HG03108 (cell line): ENCODE results near the gene CTNNA1.

ENCODE experiments used
- ATAC-seq: cut with Tn5 transposase; IDR thresholded peaks from one replicate; pipeline ENCODE4 v1.9.1; 2021; ENCODE audit warnings: moderate library complexity; ENCODE audit not compliant: unreplicated experiment

CTNNA1 gene

DNA sequence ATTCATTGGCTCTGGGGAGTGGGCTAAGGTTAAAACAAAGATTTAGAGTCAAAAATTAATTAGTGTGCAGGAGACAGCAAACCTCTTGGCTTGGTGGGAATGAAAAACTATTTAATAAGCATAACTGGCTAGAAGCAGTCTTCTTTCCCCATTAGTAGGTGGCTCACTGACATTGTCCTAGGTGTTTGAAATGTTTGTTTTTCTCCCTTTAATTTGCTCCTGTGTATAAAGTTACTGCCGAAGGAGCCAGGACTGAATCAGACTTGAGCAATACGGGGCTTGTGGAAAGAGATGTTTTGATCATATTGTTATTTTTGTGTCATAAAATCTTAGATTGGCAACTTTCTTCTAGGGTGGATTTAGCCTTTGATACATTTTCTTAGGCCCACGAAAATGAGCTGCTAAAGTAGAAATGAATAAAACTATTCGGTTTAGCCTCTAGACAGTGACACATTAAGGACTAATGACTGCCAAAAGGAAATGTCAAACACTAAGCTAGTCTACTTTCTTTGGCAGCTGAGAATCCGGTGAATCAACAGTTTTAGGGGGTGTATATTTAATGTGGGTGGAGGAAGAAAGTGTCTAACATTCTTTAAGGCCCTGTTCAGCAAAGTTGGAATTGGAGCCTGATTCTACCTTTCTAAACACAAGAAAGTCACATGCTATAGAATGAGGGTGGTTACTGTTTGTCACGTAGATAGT is 91.7 kb downstream of the CTNNA1 start:
- ATAC-seq, result no peak

DNA sequence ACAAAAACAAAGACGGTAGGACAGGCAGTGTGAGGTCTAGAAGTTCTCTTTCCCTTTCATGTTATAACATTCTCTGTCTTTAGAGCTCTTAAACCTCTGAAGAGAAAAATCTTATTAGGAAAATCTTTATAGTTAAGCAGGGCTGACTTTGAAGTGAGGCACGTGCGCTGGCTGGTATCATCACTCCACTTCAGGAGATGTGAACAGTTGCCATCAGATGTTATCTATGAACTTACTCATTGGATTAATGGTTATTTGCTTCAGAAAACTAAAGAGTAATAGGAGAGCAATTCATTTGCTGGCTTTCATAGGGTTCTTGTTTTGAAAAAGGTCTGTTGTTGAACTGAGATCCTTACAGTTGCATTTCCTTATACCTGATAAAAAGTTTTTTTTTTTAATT is 96.2 kb downstream of the CTNNA1 start:
- ATAC-seq, result no peak

DNA sequence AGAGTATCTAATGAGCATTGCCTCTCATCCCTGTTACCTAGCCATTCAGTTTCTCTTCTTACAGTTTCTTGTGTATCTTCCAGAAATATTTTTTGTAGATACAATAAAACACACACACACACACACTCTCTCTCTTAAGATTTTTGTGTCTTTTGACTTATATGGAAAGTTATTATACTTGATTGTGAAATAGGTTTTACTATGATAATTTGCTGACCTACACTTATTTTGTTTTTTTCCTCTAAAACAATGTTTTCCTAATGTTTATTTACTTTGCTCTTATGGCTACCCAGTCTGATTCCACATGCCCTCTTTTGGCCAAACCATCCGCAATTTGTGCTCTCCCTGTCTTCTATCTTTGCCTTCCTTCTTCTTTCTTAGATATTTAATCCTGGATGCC is 96.7 kb downstream of the CTNNA1 start:
- ATAC-seq, result no peak

DNA sequence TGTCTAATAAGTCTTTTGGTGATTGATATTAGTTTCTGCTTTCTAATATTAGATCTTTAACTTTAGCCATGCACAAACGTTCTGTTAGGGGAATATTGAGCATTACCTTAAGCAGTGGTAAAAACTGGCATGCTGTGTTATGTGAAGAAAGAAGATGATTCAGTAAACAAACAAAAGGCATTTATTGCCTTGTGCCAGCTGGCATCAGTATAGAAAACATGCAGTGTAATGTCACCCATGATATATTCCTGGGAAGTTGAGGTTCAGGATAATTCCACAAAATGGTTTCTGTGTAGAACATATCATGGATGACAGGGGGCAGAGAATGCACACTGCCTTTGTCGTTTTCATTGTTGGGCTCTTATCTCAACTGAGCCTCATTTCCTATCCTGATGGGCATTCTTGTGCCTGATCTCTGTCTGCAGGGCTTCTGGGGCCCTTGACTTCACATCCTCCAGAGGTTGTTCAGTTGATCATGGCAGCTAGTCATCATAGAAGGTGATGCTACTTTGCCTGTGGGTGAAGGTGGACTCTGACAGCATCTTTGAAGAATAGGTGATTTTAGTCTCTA is 97.7 kb downstream of the CTNNA1 start:
- no peak for ATAC-seq

DNA sequence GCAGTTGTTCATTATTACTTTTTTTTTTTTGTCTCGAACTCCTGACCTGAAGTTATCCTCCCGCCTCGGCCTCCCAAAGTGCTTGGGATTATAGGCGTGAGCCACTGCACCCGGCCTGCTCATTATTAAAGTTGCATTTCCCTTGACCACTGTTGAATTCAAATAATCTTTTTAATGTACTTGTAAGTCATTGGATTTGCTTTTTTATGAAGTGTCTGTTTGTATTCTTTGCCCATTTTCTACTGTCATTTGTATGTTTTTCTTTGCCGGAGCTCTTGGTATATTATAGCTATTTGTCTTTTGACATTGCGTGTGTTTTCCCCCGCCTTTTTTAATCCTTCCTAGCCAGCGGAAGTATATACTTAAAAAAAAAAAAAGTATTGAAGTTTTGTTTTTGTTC is 99.9 kb downstream of the CTNNA1 start:
- ATAC-seq, result no peak

DNA sequence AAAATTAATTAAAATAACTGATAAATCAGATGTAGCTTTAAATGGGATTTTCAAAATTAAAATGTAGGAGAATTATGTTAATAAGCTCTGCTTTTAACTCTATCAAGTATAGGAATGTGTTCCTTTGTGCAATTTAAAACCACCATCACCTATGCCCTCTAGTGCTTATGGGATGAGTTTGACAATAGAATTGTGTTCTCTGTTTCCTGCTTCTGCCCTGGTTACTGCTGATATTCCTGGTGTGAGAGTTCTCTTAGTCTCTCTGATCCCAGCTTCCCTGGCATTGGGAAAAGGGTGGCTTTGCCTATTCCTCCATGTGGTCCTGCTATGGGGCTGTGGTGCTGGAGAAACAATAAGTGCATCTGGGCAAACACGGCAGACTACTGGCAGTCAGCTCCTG is 113.8 kb downstream of the CTNNA1 start:
- ATAC-seq, result no peak

DNA sequence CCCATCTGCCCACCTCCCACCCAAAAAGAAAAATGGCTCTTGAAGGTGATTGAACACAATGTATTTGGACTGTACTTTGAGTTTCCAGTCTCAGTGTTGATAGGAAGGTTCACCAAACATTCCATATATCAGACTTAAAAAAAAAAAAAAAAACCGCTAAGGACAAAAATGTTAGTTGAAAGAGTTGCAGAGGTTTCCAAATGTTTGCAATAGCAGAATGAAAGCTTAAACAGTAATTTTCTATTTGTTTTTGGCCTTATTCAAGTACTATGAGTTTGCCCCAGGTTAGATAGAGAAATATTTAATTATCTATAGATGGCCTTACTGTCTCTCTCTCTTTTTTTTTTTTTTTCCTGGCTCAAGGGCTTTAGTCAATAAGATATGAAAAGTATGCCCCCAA is 115.8 kb downstream of the CTNNA1 start:
- ATAC-seq, result no peak

DNA sequence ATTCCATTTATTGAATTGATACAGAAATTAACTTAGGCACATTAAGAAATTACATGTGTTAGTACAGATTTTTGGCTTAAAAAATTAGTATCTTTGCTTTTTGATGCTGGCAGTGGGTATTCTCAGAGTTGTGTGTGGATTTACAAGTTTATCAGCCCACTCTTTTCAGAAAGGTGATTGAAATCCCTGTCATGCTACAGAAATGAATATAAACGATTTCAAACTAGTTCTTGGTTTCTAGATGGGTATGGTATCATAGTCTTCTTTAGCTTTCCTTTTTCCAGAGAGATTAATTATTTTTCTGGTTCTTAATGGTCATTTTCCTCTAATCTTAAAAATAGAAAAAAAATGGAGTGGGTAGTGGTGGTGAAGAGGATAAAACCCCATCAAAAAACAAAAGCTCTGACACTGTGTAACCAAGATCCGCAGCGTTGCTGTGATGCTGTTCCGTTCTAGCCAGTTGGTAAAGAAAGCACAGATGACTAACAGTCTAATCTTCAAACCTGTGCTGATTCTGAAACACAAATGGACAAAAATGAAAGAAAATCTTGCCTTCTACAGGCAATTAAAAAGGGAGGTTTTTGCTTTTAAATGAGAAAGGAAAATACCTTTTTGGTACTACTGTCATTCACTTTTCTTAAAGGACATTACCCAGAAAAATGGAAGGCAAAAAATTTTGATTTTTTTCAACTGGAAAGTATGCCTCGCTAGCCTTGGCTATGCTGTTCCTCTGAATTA is 116.7 kb downstream of the CTNNA1 start:
- ATAC-seq, result no peak

DNA sequence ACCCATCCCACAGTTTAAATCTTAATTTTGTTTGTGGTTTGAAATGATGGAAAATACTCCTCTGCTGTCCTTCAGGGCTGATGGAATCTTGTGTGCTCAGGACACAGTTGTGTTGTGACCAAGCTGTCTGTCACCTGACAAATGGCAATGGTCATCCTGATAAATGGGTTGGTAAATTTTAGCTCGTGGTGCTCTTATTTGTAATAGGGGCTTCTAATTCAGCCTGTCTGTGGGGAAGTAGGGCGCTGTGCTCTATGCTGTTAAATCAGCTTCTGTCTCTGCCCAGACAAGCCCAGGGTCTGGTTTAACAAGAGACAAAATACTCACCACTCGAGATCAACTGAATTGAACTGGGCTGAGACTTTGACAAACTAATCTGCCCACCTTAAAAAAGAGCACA is 117.4 kb downstream of the CTNNA1 start:
- no peak for ATAC-seq

DNA sequence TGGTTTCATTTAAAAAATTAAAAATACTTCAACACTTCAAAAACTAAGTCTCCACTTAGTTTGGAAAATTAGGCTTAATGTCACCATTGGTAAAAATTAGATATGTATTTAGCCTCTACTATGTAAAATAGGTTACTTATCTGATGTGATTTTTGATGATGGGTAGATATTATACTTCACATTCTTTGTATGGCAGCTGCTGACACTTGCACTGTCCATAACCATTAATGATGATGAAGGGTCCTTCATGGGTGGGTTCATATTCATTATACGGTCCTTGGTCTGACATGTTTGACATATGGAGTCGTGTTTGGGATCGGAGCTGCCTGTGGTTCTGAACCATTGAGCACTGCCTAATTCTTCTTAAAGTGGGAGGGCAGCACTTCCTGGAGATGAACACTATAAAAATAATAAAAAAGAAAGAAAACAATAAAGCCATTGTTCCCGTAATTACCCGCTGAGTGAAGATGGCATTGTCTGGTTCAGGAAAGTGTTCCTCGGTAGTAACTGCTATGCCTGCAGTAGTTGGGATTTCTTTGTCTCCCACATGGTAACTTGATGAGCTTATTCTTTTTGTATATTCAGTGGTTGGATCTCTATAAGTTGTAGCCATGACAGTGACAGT is 119.7 kb downstream of the CTNNA1 start:
- ATAC-seq, result no peak

DNA sequence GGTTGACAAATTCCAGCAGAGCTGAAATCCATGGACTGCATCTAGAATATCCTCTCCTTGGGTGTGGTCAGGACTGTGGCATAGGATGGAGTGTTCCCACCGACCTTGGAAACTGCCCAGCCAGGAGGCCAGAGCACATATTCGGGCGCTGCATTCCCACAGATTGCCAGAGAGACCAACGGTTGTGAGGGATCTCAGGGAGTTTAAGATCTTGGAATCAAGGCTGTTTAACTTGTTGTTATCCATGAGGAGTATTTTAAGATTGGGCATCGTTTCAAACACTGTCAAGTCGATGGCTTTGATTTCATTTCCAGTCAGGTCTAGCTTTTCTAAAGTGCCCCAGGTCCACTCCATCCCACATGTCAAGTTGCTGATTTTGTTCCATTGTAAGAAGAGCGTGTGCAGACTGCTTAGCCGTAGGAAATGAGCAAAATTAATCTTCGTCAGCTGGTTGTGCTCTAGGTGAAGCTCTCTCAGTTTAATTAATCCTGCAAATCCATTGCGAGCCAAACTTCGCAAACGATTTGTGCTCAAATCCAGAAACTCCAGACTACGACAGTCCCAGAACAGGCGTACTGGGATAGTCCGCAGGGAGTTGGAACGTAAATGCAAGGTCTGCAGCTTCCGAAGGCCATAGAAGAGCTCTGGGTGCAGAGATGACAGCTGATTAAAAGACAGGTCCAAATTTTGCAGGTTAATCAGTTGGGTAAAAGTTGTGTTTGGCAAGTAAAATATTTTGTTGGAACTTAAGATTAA is 120.4 kb downstream of the CTNNA1 start:
- no peak for ATAC-seq

DNA sequence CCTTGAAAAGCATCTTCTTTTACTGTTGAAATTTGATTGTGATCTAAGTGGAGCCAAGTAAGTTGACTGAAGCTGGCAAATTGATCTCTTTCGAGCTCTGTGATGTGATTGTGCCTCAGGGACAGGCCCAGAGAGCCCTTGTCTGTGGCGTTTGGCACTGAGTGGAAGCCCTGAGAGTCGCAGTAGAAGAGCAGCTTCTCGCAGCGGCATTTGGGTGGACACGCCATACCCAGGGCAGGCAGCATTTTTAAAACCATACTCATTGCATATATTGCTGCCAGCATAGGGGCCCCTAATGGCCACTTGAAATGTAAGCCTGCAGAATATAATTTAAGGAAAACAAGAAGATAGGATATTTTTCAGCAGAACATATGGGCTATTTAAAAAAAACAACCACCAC is 121.0 kb downstream of the CTNNA1 start:
- ATAC-seq, result no peak

DNA sequence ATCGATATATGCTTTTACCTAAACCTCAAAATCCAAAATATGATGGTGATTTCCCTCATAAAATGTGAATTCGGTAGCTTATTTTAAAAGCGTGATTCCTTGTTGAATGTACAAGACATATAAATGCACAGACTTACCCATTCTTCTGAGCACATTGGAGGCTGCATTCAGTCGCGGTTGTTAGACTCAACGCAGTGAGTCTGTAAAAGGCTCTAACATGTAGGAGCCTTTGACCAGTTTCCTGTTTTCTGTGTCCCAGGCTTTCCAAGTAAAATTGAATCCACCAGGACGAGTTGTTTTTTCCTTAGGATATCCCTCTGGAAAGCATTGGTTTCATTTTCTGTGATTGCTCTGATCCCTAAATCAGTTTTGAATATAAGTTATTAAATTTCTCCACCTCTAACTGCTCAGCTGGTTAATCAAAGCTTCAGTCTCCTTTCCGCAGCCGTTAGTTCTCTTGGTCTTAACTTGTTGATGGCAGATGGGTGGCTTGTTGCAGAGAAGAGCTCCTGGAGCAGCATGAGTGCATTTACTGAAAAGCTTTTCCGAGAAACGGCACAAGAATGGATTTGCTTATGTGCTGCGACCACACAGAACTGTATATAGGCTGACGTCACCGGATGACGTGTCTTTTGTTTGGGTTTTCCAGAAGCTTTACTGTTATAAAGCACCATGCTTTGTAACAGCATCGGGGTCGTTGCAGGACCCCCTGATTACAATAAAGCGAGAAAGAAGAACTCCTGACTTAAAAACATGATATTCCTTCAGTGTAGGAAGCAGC is 121.7 kb downstream of the CTNNA1 start, which contains the start of gene LRRTM2:
TSS of gene LRRTM2 (minus strand) at position 565 of the 781 bp plus-strand sequence. CDS start at position 141, 424 bp downstream.
- ATAC-seq, result no peak

DNA sequence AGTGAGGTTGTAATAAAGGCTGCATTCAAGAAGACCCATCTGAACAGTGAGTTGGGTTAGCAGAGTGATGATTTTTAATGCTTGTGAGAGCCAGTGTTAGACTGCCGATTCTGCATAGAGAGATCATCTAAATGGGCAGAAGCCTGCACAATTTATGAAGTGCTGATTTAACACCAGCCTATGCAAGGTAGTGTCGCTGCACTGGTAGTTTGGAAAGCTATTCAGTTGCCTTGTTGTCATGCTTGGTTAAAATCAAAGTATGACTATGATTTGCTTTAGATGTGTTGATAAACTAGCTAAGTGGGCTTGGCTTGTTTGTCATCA is 122.3 kb downstream of the CTNNA1 start:
- no peak for ATAC-seq

DNA sequence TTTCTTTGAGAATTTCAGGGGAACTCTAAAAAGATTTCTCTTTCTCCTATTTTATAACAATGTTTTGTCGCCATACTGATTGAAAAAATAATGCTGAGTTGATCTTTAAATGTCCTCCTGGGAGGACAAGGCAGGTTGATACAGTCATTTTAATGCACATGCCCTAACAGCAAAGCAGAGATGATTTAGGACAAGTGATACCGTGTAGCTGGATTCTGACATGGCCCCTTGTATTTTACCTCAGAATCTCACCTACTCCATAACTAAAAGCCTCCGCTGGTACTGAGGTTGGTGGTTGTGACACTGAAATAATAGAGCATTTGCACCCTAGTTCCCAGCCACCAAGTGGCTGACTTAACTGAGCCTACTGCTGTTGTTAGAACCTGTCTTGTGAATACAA is 122.7 kb downstream of the CTNNA1 start:
- ATAC-seq, result no peak

DNA sequence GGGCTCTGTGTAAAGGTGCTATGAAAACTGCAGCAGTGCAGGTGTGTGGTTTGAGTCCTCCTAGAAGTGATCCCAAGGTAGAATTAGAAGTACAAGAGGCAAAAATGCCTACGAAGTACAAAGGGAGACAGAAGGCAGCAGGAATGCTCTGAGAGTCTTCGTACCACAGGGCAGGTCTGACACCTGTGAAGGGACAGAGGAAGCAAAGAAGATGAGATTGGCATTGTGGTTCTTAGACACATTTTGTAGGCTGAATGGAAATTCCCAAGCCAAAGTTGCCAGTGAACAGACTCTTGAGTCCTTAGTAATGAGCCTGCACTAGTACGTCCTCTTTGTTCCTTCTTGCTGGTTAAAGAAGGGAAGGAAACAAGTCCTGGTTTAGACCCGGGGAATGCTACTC is 123.6 kb downstream of the CTNNA1 start:
- ATAC-seq, result no peak

DNA sequence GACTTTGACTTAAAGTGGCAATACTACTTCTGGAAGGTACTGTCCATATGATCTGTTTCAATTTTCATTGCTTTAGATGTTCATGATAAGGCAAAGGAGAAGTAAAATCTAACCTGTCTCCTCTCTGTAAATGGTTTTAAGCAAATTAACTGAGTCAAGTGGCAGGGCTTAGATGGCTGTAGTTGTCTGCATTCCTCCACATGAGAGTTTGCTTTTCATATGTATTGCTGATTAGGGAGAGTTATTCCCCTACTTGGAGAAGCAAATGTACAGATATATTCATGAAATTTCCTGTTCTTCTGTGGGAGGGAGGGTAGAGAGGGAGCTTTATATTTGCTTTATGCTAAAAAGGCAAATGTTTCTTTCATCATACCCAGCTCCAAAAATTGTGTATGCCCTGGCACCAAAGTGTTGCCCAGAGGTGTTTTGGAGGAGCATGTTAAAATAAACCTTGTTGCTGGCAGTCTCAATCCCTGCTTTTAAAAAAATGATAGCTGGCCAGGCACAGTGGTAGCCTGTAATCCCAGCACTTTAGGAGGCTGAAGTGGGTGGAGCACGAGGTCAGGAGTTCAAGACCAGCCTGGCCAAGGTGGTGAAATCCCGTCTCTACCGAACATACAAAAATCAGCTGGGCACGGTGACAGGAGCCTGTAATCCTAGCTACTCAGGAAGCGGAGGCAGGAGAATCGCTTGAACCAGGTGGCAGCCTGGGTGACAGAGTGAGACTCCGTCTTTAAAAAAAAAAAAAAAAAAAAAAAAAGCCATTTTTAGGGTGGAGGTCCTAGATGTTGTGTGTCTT is 125.4 kb downstream of the CTNNA1 start:
- no peak for ATAC-seq

DNA sequence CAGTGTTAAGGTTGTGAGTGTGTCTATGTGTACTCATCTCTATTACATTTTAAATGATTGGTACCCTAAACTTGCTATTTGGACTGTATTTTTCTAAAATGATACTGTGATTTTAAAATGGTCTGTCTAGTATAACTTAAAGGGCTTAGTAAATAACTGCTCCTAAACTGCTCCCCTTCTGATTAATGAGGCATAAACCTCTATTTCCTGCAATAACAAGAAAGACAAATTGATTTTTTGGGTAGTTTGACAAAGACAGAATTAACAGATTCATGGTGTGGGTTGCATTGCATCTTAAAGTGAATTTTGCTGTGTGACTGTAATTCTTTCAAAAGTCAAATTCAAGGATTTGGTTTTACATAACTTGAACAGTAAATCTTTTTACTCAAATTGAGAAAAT is 130.0 kb downstream of the CTNNA1 start:
- no peak for ATAC-seq

DNA sequence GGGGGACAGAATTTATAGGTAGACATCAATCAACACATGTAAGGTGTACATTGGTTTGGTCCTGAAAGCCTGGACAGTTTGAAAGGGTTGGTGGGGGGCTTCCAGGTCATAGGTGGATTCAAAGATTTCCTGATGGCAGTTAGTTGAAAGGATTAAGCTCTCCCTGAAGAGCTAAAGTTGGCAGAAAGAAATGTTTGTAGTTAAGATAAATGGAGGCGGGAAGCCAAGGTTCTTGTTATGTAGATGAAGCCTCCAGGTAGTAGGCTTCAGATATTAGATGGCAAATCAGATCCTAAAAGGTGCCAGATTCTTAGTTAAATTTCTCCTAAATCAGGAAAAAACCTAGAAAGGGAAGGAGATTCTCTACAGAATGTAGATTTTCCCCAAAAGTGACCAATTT is 130.9 kb downstream of the CTNNA1 start:
- no peak for ATAC-seq

DNA sequence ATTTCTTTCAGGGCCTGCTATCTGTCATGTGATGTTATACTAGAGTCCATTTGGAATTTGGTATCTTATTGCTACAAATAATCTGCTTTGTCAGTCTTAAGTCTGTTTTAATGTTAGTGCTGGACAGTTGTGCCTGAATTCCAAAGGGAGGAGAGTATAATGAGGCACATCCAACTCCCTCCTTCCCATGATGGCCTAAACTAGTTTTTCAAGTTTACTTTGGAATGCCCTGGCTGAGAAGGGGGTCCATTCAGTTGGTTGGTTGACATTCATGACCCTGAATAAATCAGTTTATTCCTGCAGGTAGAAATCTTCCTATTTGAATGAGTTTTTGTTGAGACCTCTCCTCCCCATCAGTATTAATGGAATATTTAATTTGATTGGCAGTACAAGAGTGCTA is 131.3 kb downstream of the CTNNA1 start:
- ATAC-seq, result no peak
